HG02610 (cell line): ENCODE data around the gene GRK4.
"Not testable (repeated sequence)": the region's sequence is repeated elsewhere in the genome, so short reads cannot be mapped to it uniquely, and the experiment has no call there.

Source experiments
- ATAC-seq: cut with Tn5 transposase; IDR thresholded peaks from one replicate; pipeline ENCODE4 v1.9.1; 2021; ENCODE audit warnings: mild to moderate bottlenecking, moderate library complexity; ENCODE audit not compliant: unreplicated experiment

The GRK4 gene

GRCh38 chr4:2963175-2963965, at the start of gene GRK4, which contains the start of gene NOP14:
TSS of gene GRK4 (plus strand) at chr4:2963571. CDS start at chr4:2964071, 500 bp downstream.
TSS of gene NOP14 (minus strand) at chr4:2963406. CDS start at chr4:2963319, 87 bp downstream.
- peak; percentile 80 for ATAC-seq

- ATAC-seq = no peak
Observed at GRCh38 chr4:2914256-2915126, 48.9 kb upstream of the GRK4 start.

DNA sequence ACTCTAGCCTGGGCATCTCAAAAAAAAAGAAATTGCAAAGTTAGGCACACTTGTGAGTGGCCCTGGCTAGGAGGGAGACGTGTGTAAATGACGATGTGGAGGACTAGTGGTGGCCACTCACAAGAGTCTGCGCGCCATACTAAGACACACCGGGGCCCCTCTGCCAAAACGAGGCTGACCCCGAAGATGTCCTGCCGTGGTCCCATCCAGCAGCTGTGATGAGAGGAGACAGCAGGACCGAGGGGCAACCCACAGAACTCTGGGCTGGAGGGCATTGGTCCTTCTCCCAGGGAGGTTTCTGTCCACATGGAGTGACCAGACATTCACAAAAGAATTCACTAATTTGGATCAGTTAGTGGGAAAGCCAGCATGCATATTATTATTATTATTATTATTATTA, 47.6 kb upstream of the GRK4 start:
- no peak for ATAC-seq

- ATAC-seq = not testable (repeated sequence)
Observed at GRCh38 chr4:2916696-2917095, 46.7 kb upstream of the GRK4 start.

DNA sequence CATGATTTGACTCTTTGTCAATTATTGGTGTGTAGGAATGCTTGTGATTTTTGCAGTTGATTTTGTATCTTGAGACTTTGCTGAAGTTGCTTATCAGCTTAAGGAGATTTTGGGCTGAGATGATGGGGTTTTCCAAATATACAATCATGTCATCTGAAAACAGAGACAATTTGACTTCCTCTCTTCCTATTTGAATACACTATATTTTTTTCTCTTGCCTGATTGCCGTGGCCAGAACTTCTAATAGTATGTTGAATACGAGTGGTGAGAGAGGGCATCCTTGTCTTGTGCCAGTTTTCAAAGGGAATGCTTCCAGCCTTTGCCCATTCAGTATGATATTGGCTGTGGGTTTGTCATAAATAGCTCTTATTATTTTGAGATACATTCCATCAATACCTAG, 45.1 kb upstream of the GRK4 start:
- ATAC-seq = not testable (repeated sequence)

DNA sequence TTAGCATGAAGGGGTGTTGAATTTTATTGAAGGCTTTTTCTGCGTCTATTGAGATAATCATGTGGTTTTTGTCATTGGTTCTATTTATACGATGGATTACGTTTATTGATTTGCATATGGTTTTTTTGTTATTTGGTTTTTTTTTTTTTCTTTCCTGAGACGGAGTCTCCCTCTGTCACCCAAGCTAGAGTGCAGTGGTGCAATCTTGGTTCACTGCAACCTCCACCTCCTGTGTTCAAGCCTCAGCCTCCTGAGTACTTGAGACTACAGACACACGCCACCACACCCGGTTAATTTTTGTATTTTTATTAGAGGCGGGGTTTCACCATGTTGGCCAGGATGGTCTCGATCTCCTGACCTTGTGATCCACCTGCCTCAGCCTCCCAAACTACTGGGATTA, 44.7 kb upstream of the GRK4 start:
- not testable (repeated sequence) for ATAC-seq

DNA sequence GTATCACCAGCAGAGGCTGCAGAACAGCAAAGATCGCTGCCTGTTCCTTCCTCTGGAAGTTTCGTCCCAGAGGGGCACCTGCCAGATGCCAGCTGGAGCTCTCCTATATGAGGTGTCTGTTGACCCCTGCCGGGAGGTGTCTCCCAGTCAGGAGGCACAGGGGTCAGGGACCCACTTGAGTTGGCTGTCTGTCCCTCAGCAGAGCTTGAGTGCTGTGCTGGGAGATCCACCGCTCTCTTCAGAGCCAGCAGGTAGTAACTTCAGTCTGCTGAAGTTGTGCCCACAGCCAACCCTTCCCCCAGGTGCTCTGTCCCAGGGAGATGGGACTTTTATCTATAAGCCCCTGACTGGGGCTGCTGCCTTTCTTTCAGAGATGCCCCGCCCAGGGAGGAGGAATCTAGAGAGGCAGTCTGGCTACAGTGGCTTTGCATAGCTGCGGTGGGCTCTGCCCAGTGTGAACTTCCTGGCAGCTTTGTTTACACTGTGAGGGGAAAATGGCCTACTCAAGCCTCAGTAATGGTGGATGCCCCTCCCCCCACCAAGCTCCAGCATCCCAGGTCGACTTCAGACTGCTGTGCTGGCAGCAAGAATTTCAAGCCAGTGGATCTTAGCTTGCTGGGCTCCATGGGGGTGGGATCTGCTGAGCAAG, 40.8 kb upstream of the GRK4 start:
- not testable (repeated sequence) for ATAC-seq

DNA sequence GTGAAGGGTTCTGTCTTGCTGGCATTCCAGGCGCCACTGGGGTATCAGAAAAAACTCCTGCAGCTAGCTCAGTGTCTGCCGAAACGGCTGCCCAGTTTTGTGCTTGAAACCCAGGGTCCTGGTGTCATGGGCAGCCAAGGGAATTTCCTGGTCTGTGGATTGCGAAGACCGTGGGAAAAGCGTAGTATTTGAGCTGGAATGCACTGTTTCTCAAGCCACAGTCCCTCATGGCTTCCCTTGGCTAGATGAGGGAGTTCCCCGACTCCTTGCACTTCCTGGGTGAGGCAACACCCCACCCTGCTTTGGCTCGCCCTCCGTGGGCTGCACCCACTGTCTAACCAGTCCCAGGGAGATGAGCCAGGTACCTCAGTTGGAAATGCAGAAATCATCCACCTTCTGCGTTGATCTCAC, 40.2 kb upstream of the GRK4 start:
- ATAC-seq = no peak

- no peak for ATAC-seq
Observed at GRCh38 chr4:2923668-2924173, 39.6 kb upstream of the GRK4 start.

GRCh38 chr4:2924286-2924685, 39.1 kb upstream of the GRK4 start:
- ATAC-seq = no peak

DNA sequence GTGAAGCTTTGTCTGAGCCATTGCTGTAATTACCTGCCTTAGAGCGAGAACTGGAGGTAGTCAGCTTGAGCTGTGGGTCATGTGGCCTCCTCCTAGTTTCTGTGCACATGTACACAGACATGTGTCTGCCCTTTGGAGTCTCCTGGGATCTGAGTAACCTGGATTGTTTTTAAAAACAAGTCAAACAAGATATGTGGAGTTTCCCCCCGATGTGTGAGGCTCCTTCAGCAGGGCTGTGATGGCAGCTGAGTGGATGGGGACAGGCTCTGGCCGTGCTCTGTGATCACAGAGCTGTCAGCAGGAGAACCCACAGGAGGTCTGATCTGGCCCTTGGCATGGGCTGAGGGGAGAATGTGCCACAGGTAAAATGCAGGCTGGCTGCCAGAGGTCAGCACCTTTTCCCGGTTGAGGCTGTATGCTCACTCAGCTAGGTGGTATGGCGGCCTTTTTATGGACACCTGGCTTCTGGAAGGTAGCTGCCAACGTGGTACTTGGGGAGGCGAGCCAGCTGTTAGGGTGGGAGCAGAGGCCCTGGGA, 38.5 kb upstream of the GRK4 start:
- ATAC-seq = no peak

GRCh38 chr4:2925496-2925895, 37.9 kb upstream of the GRK4 start:
- no peak for ATAC-seq

DNA sequence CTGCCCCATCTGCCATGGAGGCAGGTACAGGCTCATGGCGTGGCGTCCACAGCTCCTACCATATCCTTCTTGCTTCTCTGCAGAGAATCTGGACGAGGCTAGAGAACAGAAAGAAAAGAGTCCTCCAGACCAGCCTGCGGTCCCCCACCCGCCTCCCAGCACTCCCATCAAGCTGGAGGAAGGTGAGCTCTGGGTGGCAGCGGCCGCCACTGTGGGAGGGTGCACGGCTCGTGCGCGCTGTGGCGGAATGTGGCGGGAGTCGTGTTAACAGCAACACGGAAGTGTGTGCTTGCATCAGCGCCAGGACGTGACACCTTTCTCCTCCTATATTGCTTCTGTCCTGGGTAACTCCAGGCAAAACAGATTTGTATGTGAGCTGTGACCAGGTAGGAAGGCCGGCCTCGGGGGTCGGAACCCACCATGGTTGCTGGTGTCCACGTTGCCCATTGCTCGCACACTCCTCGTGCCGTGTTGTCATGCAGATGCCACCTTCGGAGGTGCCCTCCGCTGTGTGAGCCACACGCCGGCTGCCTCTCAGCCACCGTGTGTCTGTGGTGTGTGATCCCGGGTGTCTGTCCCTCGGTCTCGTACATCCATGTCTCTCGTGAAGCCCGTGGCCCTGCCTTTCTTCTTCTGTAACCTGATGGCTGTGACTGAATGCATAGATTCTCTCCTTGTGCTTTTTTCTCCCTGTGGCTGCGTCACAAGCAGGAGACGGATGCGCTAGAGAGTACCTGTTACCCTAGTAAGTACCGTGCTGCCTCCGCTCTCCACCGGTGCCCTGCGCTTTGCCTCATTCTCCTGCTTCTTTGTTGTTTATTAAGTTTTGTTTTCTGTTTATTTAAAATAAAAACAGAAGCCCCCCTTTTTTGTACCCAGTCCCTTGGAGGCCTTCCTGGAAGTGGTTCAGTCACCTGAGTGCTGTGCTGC, 37.2 kb upstream of the GRK4 start:
- ATAC-seq = no peak

- no peak for ATAC-seq
Observed at GRCh38 chr4:2927016-2927695, 36.2 kb upstream of the GRK4 start.

DNA sequence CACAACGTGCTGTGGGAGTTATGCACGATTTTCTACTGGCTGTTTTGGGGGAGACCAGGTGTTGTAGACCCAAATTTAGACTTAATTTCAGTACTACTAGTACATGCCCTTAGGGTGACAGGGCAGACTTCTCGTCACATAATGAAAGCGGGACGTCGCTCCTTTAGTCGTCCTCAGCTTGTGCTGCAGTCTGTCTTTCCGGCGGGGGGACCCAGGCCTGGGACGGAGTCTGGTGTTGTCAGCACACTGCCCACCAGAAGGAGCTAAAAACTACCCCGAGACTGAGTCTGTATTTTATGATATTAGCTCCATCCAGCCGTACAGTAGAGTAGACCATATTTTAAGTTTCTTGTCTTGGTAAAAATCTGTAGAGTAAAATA, 35.7 kb upstream of the GRK4 start:
- ATAC-seq = no peak

DNA sequence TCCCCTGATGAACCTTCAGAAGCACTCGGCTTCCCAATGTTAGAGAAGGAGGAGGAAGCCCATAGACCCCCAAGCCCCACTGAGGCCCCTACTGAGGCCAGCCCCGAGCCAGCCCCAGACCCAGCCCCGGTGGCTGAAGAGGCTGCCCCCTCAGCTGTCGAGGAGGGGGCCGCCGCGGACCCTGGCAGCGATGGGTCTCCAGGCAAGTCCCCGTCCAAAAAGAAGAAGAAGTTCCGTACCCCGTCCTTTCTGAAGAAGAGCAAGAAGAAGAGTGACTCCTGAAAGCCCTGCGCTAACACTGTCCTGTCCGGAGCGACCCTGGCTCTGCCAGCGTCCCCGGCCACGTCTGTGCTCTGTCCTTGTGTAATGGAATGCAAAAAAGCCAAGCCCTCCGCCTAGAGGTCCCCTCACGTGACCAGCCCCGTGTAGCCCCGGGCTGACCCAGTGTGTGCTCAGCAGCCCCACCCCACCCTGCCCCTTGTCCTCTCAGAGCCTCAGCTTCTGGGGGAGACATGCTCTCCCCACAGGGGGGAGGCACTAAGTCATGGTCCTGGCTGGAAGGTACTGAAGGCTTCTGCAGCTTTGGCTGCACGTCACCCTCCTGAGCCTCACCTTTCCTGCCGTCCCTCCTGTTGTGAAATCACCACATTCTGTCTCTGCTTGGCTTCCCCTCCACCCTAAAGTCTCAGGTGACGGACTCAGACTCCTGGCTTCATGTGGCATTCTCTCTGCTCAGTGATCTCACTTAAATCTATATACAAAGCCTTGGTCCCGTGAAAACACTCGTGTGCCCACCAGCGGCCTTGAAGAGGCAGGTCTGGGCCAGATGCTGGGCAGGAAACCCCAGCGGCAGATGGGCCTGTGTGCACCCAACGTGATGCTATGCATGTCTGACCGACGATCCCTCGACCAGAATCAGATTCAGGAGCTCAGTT, 34.9 kb upstream of the GRK4 start:
- no peak for ATAC-seq

GRCh38 chr4:2929469-2929868, 33.9 kb upstream of the GRK4 start:
- no peak for ATAC-seq

DNA sequence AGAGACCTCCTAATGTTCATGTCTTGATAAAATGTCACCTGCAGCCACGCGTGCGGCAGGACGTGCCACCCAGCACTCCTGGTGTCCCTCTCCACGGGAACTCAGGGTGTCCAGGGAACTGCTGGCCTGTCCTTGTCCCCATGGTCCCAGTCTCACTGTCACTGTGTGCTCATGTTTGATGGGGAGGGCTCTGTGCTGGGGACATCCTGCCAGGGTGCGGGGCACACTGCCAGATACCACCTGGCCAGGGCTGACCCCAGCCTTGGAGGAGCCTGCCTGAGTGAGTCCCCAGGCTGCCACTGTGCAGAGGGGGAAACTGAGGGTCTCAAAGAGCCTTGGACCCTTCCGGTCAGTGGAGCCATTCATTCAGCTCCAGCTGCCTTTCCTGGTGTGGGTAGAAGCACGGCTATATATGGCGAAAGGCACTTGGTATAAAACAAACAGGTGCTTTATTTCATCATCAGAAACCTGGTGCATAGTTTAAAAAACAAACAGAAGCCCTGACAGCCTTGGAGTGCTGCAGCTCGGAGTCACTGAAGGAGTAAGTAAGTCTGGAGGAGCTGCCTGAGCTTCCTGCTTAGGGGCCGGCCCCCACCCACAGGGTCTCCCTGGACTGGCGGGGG, 33.1 kb upstream of the GRK4 start:
- no peak for ATAC-seq
